GM19438 (cell line): ENCODE data around the gene ARMC2.
"Not testable (repeated sequence)": the region's sequence is repeated elsewhere in the genome, so short reads cannot be mapped to it uniquely, and the experiment has no call there.

Experiments used
- ATAC-seq: cut with Tn5 transposase; IDR thresholded peaks from one replicate; pipeline ENCODE4 v1.9.1; 2021; ENCODE audit warnings: low read depth; ENCODE audit not compliant: unreplicated experiment

The ARMC2 gene, protein sequence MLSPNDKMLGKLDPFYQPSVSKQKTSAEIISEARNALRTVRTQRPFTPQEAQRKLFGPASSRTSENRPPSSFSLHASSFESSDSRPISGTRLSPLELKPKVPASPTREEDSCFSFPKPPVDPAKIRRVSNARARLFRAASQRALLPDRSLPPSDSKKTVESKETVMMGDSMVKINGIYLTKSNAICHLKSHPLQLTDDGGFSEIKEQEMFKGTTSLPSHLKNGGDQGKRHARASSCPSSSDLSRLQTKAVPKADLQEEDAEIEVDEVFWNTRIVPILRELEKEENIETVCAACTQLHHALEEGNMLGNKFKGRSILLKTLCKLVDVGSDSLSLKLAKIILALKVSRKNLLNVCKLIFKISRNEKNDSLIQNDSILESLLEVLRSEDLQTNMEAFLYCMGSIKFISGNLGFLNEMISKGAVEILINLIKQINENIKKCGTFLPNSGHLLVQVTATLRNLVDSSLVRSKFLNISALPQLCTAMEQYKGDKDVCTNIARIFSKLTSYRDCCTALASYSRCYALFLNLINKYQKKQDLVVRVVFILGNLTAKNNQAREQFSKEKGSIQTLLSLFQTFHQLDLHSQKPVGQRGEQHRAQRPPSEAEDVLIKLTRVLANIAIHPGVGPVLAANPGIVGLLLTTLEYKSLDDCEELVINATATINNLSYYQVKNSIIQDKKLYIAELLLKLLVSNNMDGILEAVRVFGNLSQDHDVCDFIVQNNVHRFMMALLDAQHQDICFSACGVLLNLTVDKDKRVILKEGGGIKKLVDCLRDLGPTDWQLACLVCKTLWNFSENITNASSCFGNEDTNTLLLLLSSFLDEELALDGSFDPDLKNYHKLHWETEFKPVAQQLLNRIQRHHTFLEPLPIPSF

GRCh38 chr6:108848116-108848868, at the start of gene ARMC2:
Gene ARMC2 (plus strand): TSS chr6:108848422. CDS start chr6:108854268, 5,846 bp downstream.
- peak; percentile 98 for ATAC-seq

DNA sequence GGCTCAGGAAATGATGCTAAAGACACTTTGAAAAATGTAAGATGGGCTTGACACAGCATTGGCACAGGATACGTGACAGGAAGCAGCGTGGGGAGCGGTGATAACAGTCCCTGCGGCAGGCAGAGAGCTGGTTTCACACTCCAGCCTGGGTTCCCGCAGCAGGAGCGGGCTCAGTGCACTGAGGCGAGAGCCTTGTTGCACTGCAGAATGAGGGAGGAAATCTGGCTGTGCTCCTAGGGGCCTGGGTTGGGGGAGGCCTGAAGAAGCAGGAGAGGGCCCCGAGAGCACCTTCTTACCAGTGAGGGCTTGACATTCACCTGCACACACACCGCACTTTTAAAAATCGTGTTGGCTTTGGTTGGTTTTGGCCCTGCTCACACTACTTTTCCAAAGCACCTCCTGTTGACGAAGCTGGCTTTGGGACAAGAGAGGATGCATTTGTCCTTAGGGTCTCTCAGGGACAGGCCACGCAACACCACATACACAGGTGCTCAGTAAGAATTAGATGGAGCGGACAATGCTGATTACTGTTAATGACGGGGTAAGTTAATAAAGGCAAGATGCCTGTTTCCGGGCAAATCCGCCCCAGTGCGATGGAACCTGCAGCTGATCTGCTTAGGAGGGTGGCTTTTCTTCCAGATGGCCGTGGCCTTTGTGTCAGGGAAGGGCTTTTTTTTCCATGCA, 49.4 kb upstream of the ARMC2 start:
- ATAC-seq, result no peak

- no peak for ATAC-seq
These were observed 48.9 kb upstream of the ARMC2 start for GRCh38 chr6:108799354-108799717.

- no peak for ATAC-seq
These were observed 48.4 kb upstream of the ARMC2 start for GRCh38 chr6:108799791-108800190.

DNA sequence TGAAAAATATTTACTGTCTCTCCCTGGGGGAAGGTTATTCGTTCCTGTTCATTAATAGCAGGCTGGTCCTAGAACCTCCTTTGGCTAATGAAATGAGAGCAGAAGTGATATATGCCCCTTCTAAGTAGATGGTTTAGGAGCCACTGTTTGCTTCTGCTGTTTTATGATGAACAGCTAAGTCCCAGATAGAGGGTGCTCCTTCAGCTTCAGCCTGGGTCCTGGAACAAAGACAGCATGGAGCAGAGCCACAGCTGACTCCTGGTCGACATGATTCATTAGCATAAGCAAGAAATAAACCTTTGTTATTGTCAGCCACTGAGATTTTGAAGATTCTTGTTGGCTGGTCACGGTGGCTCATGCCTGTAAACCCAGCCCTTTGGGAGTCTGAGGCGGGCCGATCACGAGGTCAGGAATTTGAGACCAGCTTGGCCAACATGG, 47.8 kb upstream of the ARMC2 start:
- no peak for ATAC-seq

GRCh38 chr6:108801366-108801765, 46.9 kb upstream of the ARMC2 start:
- ATAC-seq, result no peak

- ATAC-seq, result no peak
These were observed 44.2 kb upstream of the ARMC2 start for GRCh38 chr6:108803982-108804490.

DNA sequence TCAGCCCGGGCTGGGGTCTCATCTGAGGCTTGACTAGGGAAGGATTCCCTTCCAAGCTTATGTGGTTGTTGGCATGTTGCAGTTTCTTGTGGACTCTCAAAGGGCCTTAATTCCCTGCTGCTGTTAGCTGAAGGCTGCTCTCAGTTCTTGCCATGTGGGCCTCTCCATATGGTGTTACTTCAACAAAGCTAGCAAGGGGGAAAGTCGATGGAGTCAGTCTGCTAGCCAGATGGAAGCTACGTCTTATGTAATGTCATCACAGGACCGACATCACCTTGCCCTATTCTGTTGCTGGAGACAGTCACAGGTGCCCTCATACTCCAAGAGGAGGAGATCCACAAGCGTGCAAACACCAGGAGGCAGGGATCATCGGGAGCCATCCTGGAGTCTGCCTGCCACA, 43.3 kb upstream of the ARMC2 start:
- ATAC-seq, result no peak

DNA sequence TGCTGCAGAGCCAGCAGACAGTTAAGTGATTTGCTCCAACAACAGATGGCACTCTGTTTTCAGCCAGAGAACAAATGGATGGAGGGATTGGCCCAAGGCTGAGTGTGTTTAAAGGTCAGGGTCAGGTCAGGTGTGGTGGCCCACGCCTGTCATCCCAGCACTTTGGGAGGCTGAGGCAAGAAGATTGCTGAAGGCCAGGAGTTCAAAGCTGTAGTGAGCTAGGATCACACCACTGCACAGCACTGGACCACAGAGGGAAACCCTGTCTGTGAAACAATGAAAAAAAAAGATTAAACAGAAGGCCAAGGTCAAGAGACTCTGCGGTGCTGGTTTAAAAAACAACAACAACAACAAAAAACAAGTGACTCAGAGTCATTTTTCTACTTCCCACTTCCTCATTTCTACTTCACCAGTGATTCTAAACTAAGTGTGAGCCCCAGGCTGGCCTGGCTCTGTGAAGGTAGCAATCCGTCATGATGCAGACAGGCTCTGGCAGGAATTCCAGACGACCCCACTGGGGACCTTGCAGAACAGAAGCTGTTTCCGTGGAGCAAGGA, 42.5 kb upstream of the ARMC2 start:
- ATAC-seq, result peak; percentile 88

- ATAC-seq, result peak; percentile 14
These were observed 42.1 kb upstream of the ARMC2 start for GRCh38 chr6:108806171-108806570.

- ATAC-seq, result no peak
These were observed 41.6 kb upstream of the ARMC2 start for GRCh38 chr6:108806665-108807064.

- ATAC-seq, result no peak
These were observed 40.3 kb upstream of the ARMC2 start for GRCh38 chr6:108807928-108808327.

- no peak for ATAC-seq
These were observed 39.0 kb upstream of the ARMC2 start for GRCh38 chr6:108809211-108809610.

GRCh38 chr6:108810057-108810643, 38.1 kb upstream of the ARMC2 start:
- ATAC-seq, result no peak

DNA sequence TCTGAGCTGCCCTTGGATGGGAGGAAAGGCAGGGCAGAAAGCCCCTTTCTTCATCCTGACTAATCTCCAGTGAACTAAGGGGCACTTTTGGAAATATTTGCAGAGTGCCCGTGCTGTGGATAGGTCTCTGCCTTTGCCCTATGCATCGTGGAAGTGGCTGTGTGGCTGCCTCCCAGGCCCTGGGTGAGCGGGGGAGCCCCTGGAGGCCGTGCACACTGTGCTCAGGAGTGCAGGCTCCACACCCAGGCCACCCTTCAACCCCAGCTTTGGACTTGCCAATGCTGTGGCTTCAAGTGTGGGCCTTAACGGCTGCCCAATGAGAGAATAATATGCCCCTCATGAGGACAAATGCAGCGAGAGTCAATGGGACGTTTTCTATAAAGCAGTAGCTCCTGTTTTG, 36.7 kb upstream of the ARMC2 start:
- ATAC-seq, result no peak

GRCh38 chr6:108813218-108813617, 35.0 kb upstream of the ARMC2 start:
- not testable (repeated sequence) for ATAC-seq

- ATAC-seq, result not testable (repeated sequence)
These were observed 30.9 kb upstream of the ARMC2 start for GRCh38 chr6:108817276-108817675.

GRCh38 chr6:108820006-108820405, 28.2 kb upstream of the ARMC2 start:
- ATAC-seq, result no peak

- no peak for ATAC-seq
These were observed 25.8 kb upstream of the ARMC2 start for GRCh38 chr6:108822401-108822800.
